Caco-2 (cell line): ENCODE data around the gene MORN5. TPM values are rescaled to one million over a fixed set of nuclear protein-coding genes. Genes with fewer than 3 reads are reported as not detected.

Experiments used
- BruUV-seq: library from RNA; stranded (reverse); fragments of 400-500 nt; replicated peaks from 2 replicates; lab custom pipeline; 2021; lab: Mats Ljungman, UMichigan
- CTCF ChIA-PET: fragments of 300-600 bp; sonication (Branson Sonifier 250); formaldehyde crosslinking; loops from one replicate; lab custom pipeline; 2022; ENCODE audit warnings: antibody characterized with exemption; lab: Charles Lee
- POLR2A ChIA-PET: fragments of 300-600 bp; sonication (Branson Sonifier 250); formaldehyde crosslinking; loops from one replicate; lab custom pipeline; 2022; ENCODE audit warnings: antibody characterized with exemption; lab: Charles Lee
- DNase-seq, 2 experiments: peaks; one replicate each; pipeline versions ENCODE4 v3.0.0 to v3.0.0-alpha.2; 2020 to 2022
- H3K27me3 ChIP-seq: replicated peaks from 2 replicates; pipeline ENCODE4 v1.6.0; 2011; ENCODE audit warnings: low read length; ENCODE audit not compliant: control insufficient read depth, insufficient read depth
- H3K36me3 ChIP-seq: 2 replicates; pipeline ENCODE4 v1.5.1; 2011; ENCODE audit warnings: low read length; ENCODE audit not compliant: control insufficient read depth, insufficient read depth
- H3K4me1 ChIP-seq: fragments of 250-450 bp; sonication (Bioruptor Pico); 2 replicates; pipeline ENCODE4 v1.5.1; 2020; ENCODE audit warnings: mild to moderate bottlenecking
- H3K4me3 ChIP-seq: 2 replicates; pipeline ENCODE4 v1.5.1; 2011; ENCODE audit warnings: low read depth, mild to moderate bottlenecking, control low read depth, low read length
- H3K9me3 ChIP-seq: fragments of 250-450 bp; sonication (Bioruptor Pico); 2 replicates; pipeline ENCODE4 v1.5.1; 2020; ENCODE audit warnings: mild to moderate bottlenecking, moderate library complexity
- H3K27ac Mint-ChIP-seq: one replicate; pipeline ENCODE4 v1.8.0; 2022; ENCODE audit warnings: mixed read lengths; ENCODE audit not compliant: unreplicated experiment
- H3K27me3 Mint-ChIP-seq: one replicate; pipeline ENCODE4 v1.8.0; 2022; ENCODE audit warnings: mixed read lengths; ENCODE audit not compliant: insufficient read depth, unreplicated experiment
- H3K36me3 Mint-ChIP-seq: one replicate; pipeline ENCODE4 v1.8.0; 2022; ENCODE audit warnings: mild to moderate bottlenecking, mixed read lengths; ENCODE audit not compliant: insufficient read depth, unreplicated experiment
- H3K4me1 Mint-ChIP-seq: one replicate; pipeline ENCODE4 v1.8.0; 2022; ENCODE audit warnings: low read depth, mixed read lengths; ENCODE audit not compliant: unreplicated experiment
- H3K4me3 Mint-ChIP-seq: one replicate; pipeline ENCODE4 v1.8.0; 2022; ENCODE audit warnings: mild to moderate bottlenecking, moderate library complexity, mixed read lengths; ENCODE audit not compliant: unreplicated experiment
- H3K9me3 Mint-ChIP-seq: one replicate; pipeline ENCODE4 v1.8.0; 2022; ENCODE audit warnings: mixed read lengths; ENCODE audit not compliant: unreplicated experiment
- intact Hi-C: fragments of 100-400 bp; cut with micrococcal nuclease; formaldehyde crosslinking; loops from one replicate; pipeline ENCODE4 v1.10.0; 2022; ENCODE audit not compliant: unreplicated experiment
- total RNA-seq: library from RNA; stranded (reverse); gene quantifications from 2 replicates; pipeline ENCODE4 v1.2.3, GENCODE V29; 2022
- TF ChIP-seq, protein P1 (sequence below), 2 experiments: fragments of 200-600 bp in 1 of 2; IDR thresholded peaks; 1 replicate in 1 of 2; 2 replicates in 1 of 2; pipeline versions ENCODE4 v1.5.1 to v1.8.0; 2011 to 2022; ENCODE audit warnings: antibody characterized with exemption in 1 of 2, control low read depth in 1 of 2, inconsistent platforms in 1 of 2, low read depth in 1 of 2, low read length in 1 of 2, mild to moderate bottlenecking in 1 of 2, moderate library complexity in 1 of 2; ENCODE audit not compliant: insufficient read depth in 1 of 2, severe bottlenecking in 1 of 2, unreplicated experiment in 1 of 2

MORN5 gene
- total RNA-seq, 1 experiment from 2014 or later: not detected

DNA sequence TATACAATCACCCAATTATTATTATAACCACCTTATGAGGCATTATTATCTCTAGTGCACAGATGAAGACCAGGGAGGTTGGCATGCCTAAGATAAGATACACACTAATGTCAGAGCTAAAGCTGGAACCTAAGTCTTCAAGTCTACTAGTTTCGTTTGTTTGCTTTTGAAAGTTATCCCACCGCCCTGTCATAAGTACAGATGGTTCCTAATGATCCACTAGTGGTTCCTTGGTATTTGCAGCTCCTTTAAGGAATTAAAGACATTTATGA, 14.2 kb upstream of the MORN5 start:
- intact Hi-C loops: no loop called here
- H3K36me3 Mint-ChIP-seq: peaks cover 38% of the 10 kb centered on the region

DNA sequence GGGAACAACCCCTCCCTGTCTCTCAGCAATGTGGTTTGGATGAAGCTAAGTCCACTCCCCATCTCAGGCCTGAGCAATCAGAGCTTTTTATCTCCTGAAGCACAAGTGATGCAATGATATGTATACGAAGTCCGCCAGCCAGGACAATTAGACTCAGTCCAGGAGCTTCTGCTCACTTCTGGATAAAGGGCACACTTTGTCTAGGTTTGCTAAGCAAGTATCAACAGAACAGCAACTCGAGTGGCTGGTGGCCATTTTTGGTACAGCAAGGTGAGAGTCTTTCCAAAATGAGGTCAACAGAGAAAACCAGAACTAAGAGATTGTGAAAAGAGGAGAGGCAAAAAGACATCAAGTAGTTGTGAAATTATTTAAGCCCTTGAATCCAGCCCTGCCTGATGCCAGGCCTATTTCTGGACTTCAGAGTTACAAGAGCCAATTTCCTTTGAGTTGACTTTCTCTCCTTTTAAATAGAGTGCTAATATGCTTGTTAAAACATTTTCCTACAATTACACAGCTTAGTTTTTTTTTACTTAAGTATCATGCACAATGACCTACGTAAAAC, 8.4 kb upstream of the MORN5 start:
- peak in 1 of 2 experiments; percentile 26 for DNase-seq
- CTCF ChIA-PET: interaction anchor here (0.5 to 0.9 kb wide), 2 partner anchors 12 to 200 kb away, joined by 3 read pairs; no protein-coding TSS in a partner anchor
- no peaks in the 10 kb centered on the region for H3K4me1 ChIP-seq
- H3K36me3 Mint-ChIP-seq: peaks cover 33% of the 10 kb centered on the region
- intact Hi-C loops: no loop called here
- TF ChIP-seq, protein P1, sequence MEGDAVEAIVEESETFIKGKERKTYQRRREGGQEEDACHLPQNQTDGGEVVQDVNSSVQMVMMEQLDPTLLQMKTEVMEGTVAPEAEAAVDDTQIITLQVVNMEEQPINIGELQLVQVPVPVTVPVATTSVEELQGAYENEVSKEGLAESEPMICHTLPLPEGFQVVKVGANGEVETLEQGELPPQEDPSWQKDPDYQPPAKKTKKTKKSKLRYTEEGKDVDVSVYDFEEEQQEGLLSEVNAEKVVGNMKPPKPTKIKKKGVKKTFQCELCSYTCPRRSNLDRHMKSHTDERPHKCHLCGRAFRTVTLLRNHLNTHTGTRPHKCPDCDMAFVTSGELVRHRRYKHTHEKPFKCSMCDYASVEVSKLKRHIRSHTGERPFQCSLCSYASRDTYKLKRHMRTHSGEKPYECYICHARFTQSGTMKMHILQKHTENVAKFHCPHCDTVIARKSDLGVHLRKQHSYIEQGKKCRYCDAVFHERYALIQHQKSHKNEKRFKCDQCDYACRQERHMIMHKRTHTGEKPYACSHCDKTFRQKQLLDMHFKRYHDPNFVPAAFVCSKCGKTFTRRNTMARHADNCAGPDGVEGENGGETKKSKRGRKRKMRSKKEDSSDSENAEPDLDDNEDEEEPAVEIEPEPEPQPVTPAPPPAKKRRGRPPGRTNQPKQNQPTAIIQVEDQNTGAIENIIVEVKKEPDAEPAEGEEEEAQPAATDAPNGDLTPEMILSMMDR (IDR thresholded peaks at IDR 0.05; ENCODE audit: insufficient read depth in 1 of 2, low read depth in 1 of 2, low read length in 1 of 2, severe bottlenecking in 1 of 2, unreplicated experiment in 1 of 2): peak in 1 of 2 experiments; percentile 9
- no TSS peak for BruUV-seq
- no peaks in the 10 kb centered on the region for H3K27me3 Mint-ChIP-seq
- no peaks in the 10 kb centered on the region for H3K4me1 Mint-ChIP-seq
- no peak overlapping the region for H3K4me3 Mint-ChIP-seq
- no peaks in the 10 kb centered on the region for H3K9me3 ChIP-seq
- H3K27ac Mint-ChIP-seq: no peak overlapping the region
- POLR2A ChIA-PET: interaction anchor here (0.6 to 0.9 kb wide), 2 partner anchors 9 to 114 kb away, joined by 3 to 4 read pairs; partner anchors contain the start of genes MORN5, MRRF, NDUFA8 and RBM18
- H3K27me3 ChIP-seq: no peaks in the 10 kb centered on the region
- H3K9me3 Mint-ChIP-seq: no peaks in the 10 kb centered on the region
- H3K4me3 ChIP-seq: no peak overlapping the region
- H3K36me3 ChIP-seq: peaks cover 2% of the 10 kb centered on the region; the same call in 1 of the 2 replicates

More for the DNA sequence above, 14.2 kb upstream of the MORN5 start:
- POLR2A ChIA-PET: no interaction called here
- Mint-ChIP-seq H3K4me3 (no peak overlapping the region), H3K27ac (no peak overlapping the region), H3K9me3 (no peaks in the 10 kb centered on the region), H3K4me1 (no peaks in the 10 kb centered on the region), H3K27me3 (no peaks in the 10 kb centered on the region)
- Histone ChIP-seq H3K4me1 (no peaks in the 10 kb centered on the region), H3K4me3 (no peak overlapping the region), H3K27me3 (no peaks in the 10 kb centered on the region), H3K9me3 (no peaks in the 10 kb centered on the region), H3K36me3 (peaks cover 7% of the 10 kb centered on the region)
- TF ChIP-seq, protein P1 (IDR thresholded peaks at IDR 0.05; ENCODE audit: insufficient read depth in 1 of 2, low read depth in 1 of 2, low read length in 1 of 2, severe bottlenecking in 1 of 2, unreplicated experiment in 1 of 2): no peak
- CTCF ChIA-PET: interaction anchor here (1.0 to 1.5 kb wide), 3 partner anchors 19 to 24 kb away, joined by 3 to 12 read pairs (median 3); no protein-coding TSS in a partner anchor
- DNase-seq: no peak
- no TSS peak for BruUV-seq

DNA sequence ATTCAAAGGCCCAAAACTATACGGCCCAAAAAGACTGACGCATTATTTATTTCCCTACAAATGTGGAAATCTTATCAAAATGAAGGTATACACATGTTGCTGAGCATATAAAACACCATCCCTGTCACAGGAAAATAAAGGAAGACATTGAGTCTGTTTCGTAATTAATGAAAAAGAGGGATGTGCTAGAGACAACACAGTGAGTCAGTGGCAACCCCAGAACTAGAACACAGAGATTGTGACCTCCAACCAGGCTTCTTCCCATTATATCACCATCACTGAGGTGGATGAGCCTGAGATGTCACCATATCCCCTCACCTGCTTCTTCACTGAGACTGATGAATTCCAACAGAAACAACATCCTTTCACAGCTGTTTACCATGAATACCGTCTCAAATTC, 3.9 kb upstream of the MORN5 start:
- intact Hi-C loops: no loop called here
- CTCF ChIA-PET: interaction anchor here (0.9 kb wide), 1 partner anchor 10 kb away, joined by 4 read pairs; no protein-coding TSS in a partner anchor
- POLR2A ChIA-PET: no interaction called here

More for the DNA sequence above, 3.9 kb upstream of the MORN5 start:
- TF ChIP-seq, protein P1 (IDR thresholded peaks at IDR 0.05; ENCODE audit: insufficient read depth in 1 of 2, low read depth in 1 of 2, low read length in 1 of 2, severe bottlenecking in 1 of 2, unreplicated experiment in 1 of 2): no peak
- H3K4me3 Mint-ChIP-seq: no peak overlapping the region
- DNase-seq: no peak
- Histone ChIP-seq H3K36me3 (peaks cover 1% of the 10 kb centered on the region; the same call in 1 of the 2 replicates), H3K4me1 (0 out of 2 replicates have a peak, but pooled peaks cover 3% of the 10 kb centered on the region), H3K27me3 (no peaks in the 10 kb centered on the region), H3K9me3 (no peaks in the 10 kb centered on the region), H3K4me3 (no peak overlapping the region)
- no peaks in the 10 kb centered on the region for H3K27me3 Mint-ChIP-seq
- H3K9me3 Mint-ChIP-seq: no peaks in the 10 kb centered on the region
- peaks cover 6% of the 10 kb centered on the region for H3K4me1 Mint-ChIP-seq
- H3K36me3 Mint-ChIP-seq: peaks cover 22% of the 10 kb centered on the region
- no peak overlapping the region for H3K27ac Mint-ChIP-seq
- BruUV-seq: no TSS peak
